B cell (primary cell): ENCODE results near the gene LIN54. TPM values are rescaled to one million over a fixed set of nuclear protein-coding genes. Genes with fewer than 3 reads are reported as not detected.
A peak's percentile ranks its signal among the peaks of the same experiment; 100 is the strongest.

Experiments
- ATAC-seq: fragments of 200-7000 bp; cut with Tn5 transposase; one replicate; pipeline ENCODE4 v1.10.0; 2021; ENCODE audit warnings: low read depth, mild to moderate bottlenecking, moderate number of reproducible peaks, moderate library complexity
- CTCF ChIA-PET: fragments of 350-600 bp; sonication (Branson Sonifier 250); formaldehyde crosslinking; loops from one replicate; lab custom pipeline; 2021; ENCODE audit warnings: antibody characterized with exemption, inconsistent platforms; lab: Charles Lee
- POLR2A ChIA-PET: fragments of 350-600 bp; sonication (Branson Sonifier 250); formaldehyde crosslinking; loops from one replicate; lab custom pipeline; 2021; ENCODE audit warnings: antibody characterized with exemption; lab: Charles Lee
- DNase-seq: peaks from one replicate; pipeline ENCODE4 v3.0.0; 2013
- H2AFZ ChIP-seq: 2 replicates; pipeline ENCODE4 v1.6.1; 2012; ENCODE audit warnings: mild to moderate bottlenecking, low read depth, low read length; ENCODE audit not compliant: insufficient read depth, poor library complexity, severe bottlenecking
- H3K27ac ChIP-seq, 2 donors: 1 replicate in 1 of 2; 2 replicates in 1 of 2; pipeline ENCODE4 v1.5.1; 2012 to 2013; ENCODE audit warnings: low read length in 2 of 2, mild to moderate bottlenecking in 2 of 2, moderate library complexity in 1 of 2
- H3K27me3 ChIP-seq, 4 experiments: fragments of 200-600 bp in 1 of 4; sonication (generic) in 1 of 4; replicated peaks in 1 of 4; 1 replicate in 2 of 4; 2 replicates in 2 of 4; pipeline versions ENCODE4 v1.6.1 to v1.7.0; 2013 to 2016; ENCODE audit warnings: low read length in 3 of 4, mild to moderate bottlenecking in 2 of 4, mixed read lengths in 1 of 4, moderate library complexity in 1 of 4; ENCODE audit not compliant: insufficient read depth in 4 of 4, control insufficient read depth in 3 of 4; ENCODE audit errors: control extremely low read depth in 1 of 4
- H3K36me3 ChIP-seq, 2 experiments: replicated peaks in 1 of 2; 1 replicate in 1 of 2; 2 replicates in 1 of 2; pipeline versions ENCODE4 v1.6.1 to v1.7.1; 2013; ENCODE audit warnings: low read length in 1 of 2; ENCODE audit not compliant: insufficient read depth in 2 of 2, control insufficient read depth in 1 of 2; ENCODE audit errors: control extremely low read depth in 1 of 2, extremely low read depth in 1 of 2
- H3K4me1 ChIP-seq, 2 donors: fragments of 200-600 bp in 1 of 2; sonication (generic) in 1 of 2; 1 replicate in 1 of 2; 2 replicates in 1 of 2; pipeline versions ENCODE4 v1.5.1 to v1.6.1; 2013 to 2017; ENCODE audit warnings: low read length in 2 of 2; ENCODE audit not compliant: control insufficient read depth in 2 of 2, insufficient read depth in 2 of 2
- H3K4me2 ChIP-seq: replicated peaks from 2 replicates; pipeline ENCODE3; 2012; ENCODE audit warnings: mild to moderate bottlenecking, low read depth, low read length; ENCODE audit not compliant: poor library complexity, severe bottlenecking
- H3K4me3 ChIP-seq, 5 experiments: fragments of 200-600 bp in 1 of 5; sonication (generic) in 1 of 5; 1 replicate in 3 of 5; 2 replicates in 2 of 5; pipeline versions ENCODE4 v1.5.1 to v1.7.0; 2011 to 2016; ENCODE audit warnings: low read length in 4 of 5, mild to moderate bottlenecking in 4 of 5, low read depth in 2 of 5, control low read depth in 1 of 5, moderate library complexity in 1 of 5; ENCODE audit not compliant: insufficient read depth in 1 of 5; ENCODE audit errors: control extremely low read depth in 1 of 5, extremely low read depth in 1 of 5
- H3K79me2 ChIP-seq: fragments of 200-600 bp; sonication (generic); one replicate; pipeline ENCODE4 v1.6.0; 2016; ENCODE audit warnings: low read length; ENCODE audit not compliant: control insufficient read depth, insufficient read depth
- H3K9ac ChIP-seq: fragments of 200-600 bp; sonication (generic); 2 replicates; pipeline ENCODE4 v1.6.1; 2017; ENCODE audit warnings: mild to moderate bottlenecking, low read length, moderate library complexity
- H3K9me3 ChIP-seq, 3 donors: one replicate each; pipeline versions ENCODE4 v1.6.1 to v1.7.1; 2013; ENCODE audit warnings: low read length in 2 of 3; ENCODE audit not compliant: control insufficient read depth in 2 of 3, insufficient read depth in 1 of 3; ENCODE audit errors: control extremely low read depth in 1 of 3
- H4K20me1 ChIP-seq: 2 replicates; pipeline ENCODE4 v1.6.0; 2012; ENCODE audit warnings: mild to moderate bottlenecking, low read length; ENCODE audit not compliant: insufficient read depth, control insufficient read depth, poor library complexity, severe bottlenecking
- H3K27ac Mint-ChIP-seq: one replicate; pipeline ENCODE4 v1.8.0; 2021; ENCODE audit warnings: mixed read lengths
- H3K27me3 Mint-ChIP-seq: one replicate; pipeline ENCODE4 v1.8.0; 2021; ENCODE audit warnings: mixed read lengths
- H3K4me1 Mint-ChIP-seq: one replicate; pipeline ENCODE4 v1.8.0; 2021; ENCODE audit warnings: mixed read lengths
- H3K4me3 Mint-ChIP-seq: one replicate; pipeline ENCODE4 v1.8.0; 2021; ENCODE audit warnings: mixed read lengths
- H3K9me3 Mint-ChIP-seq: one replicate; pipeline ENCODE4 v1.8.0; 2022; ENCODE audit warnings: mixed read lengths; ENCODE audit not compliant: insufficient read depth
- EZH2 ChIP-seq: IDR thresholded peaks from 2 replicates; pipeline ENCODE4 v1.6.1; 2012; ENCODE audit warnings: borderline replicate concordance, low read depth, mild to moderate bottlenecking, moderate library complexity, low read length; ENCODE audit not compliant: insufficient read depth, poor library complexity, severe bottlenecking
- WGBS: methylation state at CpG from one replicate; pipeline ENCODE4 v1.1.5; 2013; ENCODE audit warnings: missing lambda C conversion rate; ENCODE audit not compliant: insufficient coverage; 5-methylcytosine and 5-hydroxymethylcytosine counted together
- intact Hi-C: fragments of 100-400 bp; cut with micrococcal nuclease; formaldehyde crosslinking; loops from one replicate; pipeline ENCODE4 v1.10.0; 2022
- polyA plus RNA-seq: library from polyadenylated mRNA; depleted of rRNA; stranded (reverse); fragments of >200 nt; gene quantifications from 2 replicates; pipeline ENCODE4 v1.2.3, GENCODE V29; 2012
- total RNA-seq, 2 donors: library from RNA; stranded (reverse); fragments of 120-200 nt in 1 of 2; gene quantifications; 1 replicate in 1 of 2; 2 replicates in 1 of 2; pipeline versions ENCODE4 v1.2.3 to v1.2.4, GENCODE V29; 2013 to 2022
- TF ChIP-seq, protein P1 (sequence below): fragments of 200-600 bp; IDR thresholded peaks from one replicate; pipeline ENCODE4 v1.8.0; 2022; ENCODE audit warnings: antibody characterized with exemption, mild to moderate bottlenecking

The LIN54 gene
- total and polyA plus RNA-seq, 2 donors (not counting 1 experiment from before 2014, with no cell fraction given) = 3.8 to 19.2 TPM

DNA sequence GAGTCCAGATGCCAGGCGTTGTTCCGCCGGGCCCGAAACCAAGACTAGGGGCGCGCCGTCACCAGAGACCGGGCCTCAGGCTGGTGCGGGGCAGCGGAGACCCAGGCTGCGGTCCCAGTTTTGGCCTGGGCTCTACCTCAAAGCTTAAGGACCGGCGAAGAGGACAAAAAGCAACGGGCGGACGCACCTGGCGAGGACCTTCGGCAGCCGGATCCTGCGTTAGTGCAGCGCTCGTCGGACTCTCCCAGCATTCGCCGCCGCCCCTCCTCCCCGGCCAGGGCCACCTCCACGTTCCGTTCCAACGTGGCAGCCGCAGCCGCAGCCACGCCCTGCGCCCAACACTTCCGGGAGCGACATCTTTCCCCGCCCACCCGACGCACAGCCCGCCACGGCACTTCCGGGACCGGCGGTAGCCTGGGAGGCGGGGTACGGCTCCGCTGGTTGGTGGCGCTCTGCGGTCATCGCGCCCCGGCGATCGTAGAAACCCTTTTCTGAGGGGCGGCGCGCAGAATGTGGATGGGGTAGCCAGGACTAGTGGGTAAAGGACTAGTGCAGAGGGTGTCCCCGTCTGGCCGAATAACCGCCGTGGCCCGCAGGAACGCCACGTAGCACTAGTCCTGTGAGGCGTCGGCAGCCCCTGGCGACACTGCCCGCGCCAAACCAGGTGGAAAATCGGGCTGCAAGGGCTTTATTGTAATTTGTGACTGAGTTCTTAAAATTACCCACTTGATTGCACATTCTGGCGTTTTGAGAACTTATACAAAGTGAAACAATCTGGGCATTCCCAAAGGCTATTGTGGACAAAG is 119.5 kb downstream of the LIN54 start, which contains the start of gene SEC31A:
TSS of gene SEC31A (minus strand) at position 253 of the 806 bp plus-strand sequence. CDS start 9,217 bp downstream, outside the sequence.
- Histone ChIP-seq H3K4me3 (peak within 1 kb of the TSS; percentile 76 to 94 (median 85)), H3K4me1 (peaks cover 17 to 18% of the 10 kb centered on the region in 2 donors), H2AFZ (peak within 1 kb of the TSS; percentile 82), H3K27ac (peak within 1 kb of the TSS; percentile 87 to 93), H3K79me2 (peaks cover 48% of the 10 kb centered on the region), H4K20me1 (peaks cover 20% of the 10 kb centered on the region), H3K27me3 (no peaks in the 10 kb centered on the region), H3K9me3 (no peaks in the 10 kb centered on the region), H3K36me3 (peaks cover 12 to 16% of the 10 kb centered on the region in 2 experiments), H3K9ac (peak within 1 kb of the TSS; percentile 79), H3K4me2 (peak within 1 kb of the TSS; percentile 80)
- Mint-ChIP-seq H3K4me3 (peak within 1 kb of the TSS; percentile 92), H3K4me1 (peaks cover 35% of the 10 kb centered on the region), H3K27ac (peak within 1 kb of the TSS; percentile 97), H3K9me3 (no peaks in the 10 kb centered on the region), H3K27me3 (no peaks in the 10 kb centered on the region)
- intact Hi-C loops = loop anchor here (1.0 to 10.0 kb wide), 6 partner anchors 9 to 594 kb away; partner anchors contain the start of genes ABRAXAS1, ENOPH1, HELQ and HNRNPDL
- POLR2A ChIA-PET = interaction anchor here (1.5 kb wide), 1 partner anchor 9 kb away, joined by 5 read pairs; the partner anchor contains the start of gene THAP9
- WGBS = under 1% methylated on average over 66 of the region's 71 CpGs
- DNase-seq (peak; percentile 98), ATAC-seq (peak; percentile 92)
- TF ChIP-seq, protein P1, sequence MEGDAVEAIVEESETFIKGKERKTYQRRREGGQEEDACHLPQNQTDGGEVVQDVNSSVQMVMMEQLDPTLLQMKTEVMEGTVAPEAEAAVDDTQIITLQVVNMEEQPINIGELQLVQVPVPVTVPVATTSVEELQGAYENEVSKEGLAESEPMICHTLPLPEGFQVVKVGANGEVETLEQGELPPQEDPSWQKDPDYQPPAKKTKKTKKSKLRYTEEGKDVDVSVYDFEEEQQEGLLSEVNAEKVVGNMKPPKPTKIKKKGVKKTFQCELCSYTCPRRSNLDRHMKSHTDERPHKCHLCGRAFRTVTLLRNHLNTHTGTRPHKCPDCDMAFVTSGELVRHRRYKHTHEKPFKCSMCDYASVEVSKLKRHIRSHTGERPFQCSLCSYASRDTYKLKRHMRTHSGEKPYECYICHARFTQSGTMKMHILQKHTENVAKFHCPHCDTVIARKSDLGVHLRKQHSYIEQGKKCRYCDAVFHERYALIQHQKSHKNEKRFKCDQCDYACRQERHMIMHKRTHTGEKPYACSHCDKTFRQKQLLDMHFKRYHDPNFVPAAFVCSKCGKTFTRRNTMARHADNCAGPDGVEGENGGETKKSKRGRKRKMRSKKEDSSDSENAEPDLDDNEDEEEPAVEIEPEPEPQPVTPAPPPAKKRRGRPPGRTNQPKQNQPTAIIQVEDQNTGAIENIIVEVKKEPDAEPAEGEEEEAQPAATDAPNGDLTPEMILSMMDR = peak; percentile 2
- no peak for TF ChIP-seq EZH2
- CTCF ChIA-PET = interaction anchor here (1.0 kb wide), 1 partner anchor 9 kb away, joined by 4 read pairs; the partner anchor contains the start of gene THAP9
